Suprapubic skin (tissue), 4 donors: ENCODE results near the gene TRIP4.

Source experiments
- CTCF ChIP-seq, 2 donors: fragments of 200-600 bp in 1 of 2; fragments of 450-650 bp in 1 of 2; sonication (generic) in 1 of 2; IDR thresholded peaks; one replicate each; pipeline ENCODE4 v1.5.1; 2016 to 2019; ENCODE audit warnings: antibody characterized with exemption in 2 of 2, mild to moderate bottlenecking in 1 of 2, moderate library complexity in 1 of 2
- EP300 ChIP-seq: sonication (generic); formaldehyde crosslinking; IDR thresholded peaks from one replicate; pipeline ENCODE4 v1.6.1; 2017; ENCODE audit warnings: antibody characterized with exemption
- POLR2A ChIP-seq, 2 donors: fragments of 450-650 bp; IDR thresholded peaks; one replicate each; pipeline ENCODE4 v1.6.1; 2017; ENCODE audit warnings: antibody characterized with exemption in 2 of 2, mild to moderate bottlenecking in 2 of 2, moderate library complexity in 2 of 2
- POLR2AphosphoS5 ChIP-seq, 3 donors: sonication (generic); formaldehyde crosslinking; IDR thresholded peaks; one replicate each; pipeline ENCODE4 v1.6.1; 2017; ENCODE audit warnings: antibody characterized with exemption in 3 of 3

GRCh38 chr15:64456634-64457108 lies 69.0 kb downstream of the TRIP4 start:
- no peak for TF ChIP-seq CTCF (IDR thresholded peaks at IDR 0.05)
- TF ChIP-seq EP300 = no peak
- TF ChIP-seq POLR2A (IDR thresholded peaks at IDR 0.05) = no peak
- no peak for TF ChIP-seq POLR2AphosphoS5 (IDR thresholded peaks at IDR 0.05)
